ENCODE results near the gene LPGAT1. TPM values are rescaled to one million over a fixed set of nuclear protein-coding genes. Genes with fewer than 3 reads are reported as not detected.

The LPGAT1 gene
- total and polyA plus RNA-seq, 2 donors from 2014 or later: 7.1 to 67.4 TPM

DNA sequence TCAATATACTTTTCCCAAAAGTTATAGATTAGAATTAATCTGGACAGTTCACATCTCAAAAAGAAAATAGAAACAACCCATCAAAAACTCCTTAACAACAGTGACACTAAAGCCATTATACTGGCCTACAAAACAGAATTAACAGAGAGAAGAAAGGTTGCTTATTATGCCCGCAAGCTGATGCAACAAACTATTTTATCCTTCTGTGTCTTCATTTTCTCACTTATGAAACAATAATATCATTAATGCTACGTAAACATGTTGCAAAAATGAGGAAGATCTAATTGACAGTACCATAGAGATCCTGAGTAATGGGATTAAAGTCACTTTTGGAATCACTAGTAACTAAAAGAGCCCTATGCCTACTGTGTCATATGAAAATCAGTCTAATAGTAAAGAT is 32.6 kb downstream of the LPGAT1 start:
- Histone ChIP-seq H3K4me3 (ENCODE audit: low read length in 3 of 3) (no peak overlapping the region), H3K4me1 (ENCODE audit: control insufficient read depth in 2 of 3, insufficient read depth in 2 of 3, low read depth in 1 of 3, low read length in 3 of 3) (no peaks in the 10 kb centered on the region), H3K9me3 (ENCODE audit: control insufficient read depth in 2 of 3, insufficient read depth in 1 of 3, low read length in 3 of 3) (no peaks in the 10 kb centered on the region), H3K9ac (ENCODE audit: low read length in 3 of 3) (no peak overlapping the region), H3K36me3 (ENCODE audit: control insufficient read depth in 2 of 3, insufficient read depth in 3 of 3, low read length in 3 of 3) (peaks cover 0 to 3% (median 0%) of the 10 kb centered on the region in 3 donors), H3K27me3 (ENCODE audit: control insufficient read depth, insufficient read depth, low read length) (no peaks in the 10 kb centered on the region), H3K27ac (ENCODE audit: low read depth in 2 of 2, low read length in 2 of 2) (no peak overlapping the region)
- DNase-seq: no peak
- intact Hi-C loops (cut with DNase I): no loop called here
- no peak for FAIRE-seq
- TF ChIP-seq CTCF (IDR thresholded peaks at IDR 0.05; ENCODE audit: borderline replicate concordance, extremely low read depth, insufficient read depth): no peak

GRCh38 chr1:211791979-211792378 is 38.6 kb downstream of the LPGAT1 start:
- H3K27me3 ChIP-seq (ENCODE audit: control insufficient read depth, insufficient read depth, low read length): no peaks in the 10 kb centered on the region
- TF ChIP-seq CTCF (IDR thresholded peaks at IDR 0.05; ENCODE audit: borderline replicate concordance, extremely low read depth, insufficient read depth): no peak
- peaks cover 0 to 7% (median 2%) of the 10 kb centered on the region in 3 donors for H3K36me3 ChIP-seq (ENCODE audit: control insufficient read depth in 2 of 3, insufficient read depth in 3 of 3, low read length in 3 of 3)
- H3K9me3 ChIP-seq (ENCODE audit: control insufficient read depth in 2 of 3, insufficient read depth in 1 of 3, low read length in 3 of 3): no peaks in the 10 kb centered on the region
- H3K4me3 ChIP-seq (ENCODE audit: low read length in 3 of 3): no peak overlapping the region
- no peak overlapping the region for H3K9ac ChIP-seq (ENCODE audit: low read length in 3 of 3)
- FAIRE-seq: no peak
- H3K4me1 ChIP-seq (ENCODE audit: control insufficient read depth in 2 of 3, insufficient read depth in 2 of 3, low read depth in 1 of 3, low read length in 3 of 3): no peaks in the 10 kb centered on the region
- no peak overlapping the region for H3K27ac ChIP-seq (ENCODE audit: low read depth in 2 of 2, low read length in 2 of 2)
- no peak for DNase-seq
- intact Hi-C loops (cut with DNase I): no loop called here

DNA sequence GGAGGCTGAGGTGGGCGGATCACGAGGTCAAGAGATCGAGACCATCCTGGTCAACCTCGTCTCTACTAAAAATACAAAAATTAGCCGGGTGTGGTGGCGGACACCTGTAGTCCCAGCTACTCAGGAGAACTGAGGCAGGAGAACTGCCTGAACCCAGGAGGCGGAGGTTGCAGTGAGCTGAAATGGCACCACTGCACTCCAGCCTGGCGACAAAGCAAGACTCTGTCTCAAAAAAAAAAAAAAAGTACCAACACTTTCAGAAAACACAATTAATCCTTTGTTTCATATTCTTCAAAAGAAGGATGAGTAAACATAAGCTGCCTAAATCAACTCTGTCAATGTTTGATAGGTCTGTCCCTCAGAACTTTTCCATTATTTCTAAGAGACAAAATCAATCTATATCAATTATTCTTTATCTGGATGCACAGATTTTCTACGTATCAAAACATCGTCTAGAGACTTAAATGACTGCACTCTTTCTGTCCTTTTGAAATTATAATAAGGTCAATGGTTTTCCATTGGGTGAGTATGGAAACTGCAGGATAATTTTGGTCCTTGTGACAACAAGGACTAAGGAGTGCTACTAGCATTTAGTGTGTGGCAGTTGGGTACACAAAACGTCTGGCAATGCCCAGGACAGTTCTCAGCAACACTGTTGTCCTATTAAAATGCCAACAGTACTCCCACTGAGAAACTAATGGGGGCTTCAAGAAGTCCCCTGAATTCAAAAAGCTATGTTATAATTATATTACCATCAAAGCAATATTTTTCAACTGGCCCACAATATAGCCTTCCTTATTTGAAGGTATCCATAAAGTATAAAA is 40.7 kb downstream of the LPGAT1 start:
- Histone ChIP-seq H3K4me1 (ENCODE audit: control insufficient read depth in 2 of 3, insufficient read depth in 2 of 3, low read depth in 1 of 3, low read length in 3 of 3) (no peaks in the 10 kb centered on the region), H3K9ac (ENCODE audit: low read length in 3 of 3) (no peak overlapping the region), H3K9me3 (ENCODE audit: control insufficient read depth in 2 of 3, insufficient read depth in 1 of 3, low read length in 3 of 3) (no peaks in the 10 kb centered on the region), H3K27ac (ENCODE audit: low read depth in 2 of 2, low read length in 2 of 2) (no peak overlapping the region), H3K27me3 (ENCODE audit: control insufficient read depth, insufficient read depth, low read length) (no peaks in the 10 kb centered on the region), H3K4me3 (ENCODE audit: low read length in 3 of 3) (no peak overlapping the region), H3K36me3 (ENCODE audit: control insufficient read depth in 2 of 3, insufficient read depth in 3 of 3, low read length in 3 of 3) (peaks cover 0 to 4% (median 2%) of the 10 kb centered on the region in 3 donors)
- FAIRE-seq (no peak), DNase-seq (no peak)
- no peak for TF ChIP-seq CTCF (IDR thresholded peaks at IDR 0.05; ENCODE audit: borderline replicate concordance, extremely low read depth, insufficient read depth)
- intact Hi-C loops (cut with DNase I): no loop called here
